CD4-positive, alpha-beta T cell treated with Interleukin-6 at 100 ng/mL for 8 hours (primary cell): ENCODE measurements around the gene CCM2.

Experiments used
- DNase-seq: peaks from one replicate; pipeline ENCODE4 v3.0.0-alpha.2; 2020; ENCODE audit warnings: mixed read lengths, low spot score

CCM2 gene

GRCh38 chr7:45035371-45035770, 35.4 kb downstream of the CCM2 start:
- DNase-seq: no peak

DNA sequence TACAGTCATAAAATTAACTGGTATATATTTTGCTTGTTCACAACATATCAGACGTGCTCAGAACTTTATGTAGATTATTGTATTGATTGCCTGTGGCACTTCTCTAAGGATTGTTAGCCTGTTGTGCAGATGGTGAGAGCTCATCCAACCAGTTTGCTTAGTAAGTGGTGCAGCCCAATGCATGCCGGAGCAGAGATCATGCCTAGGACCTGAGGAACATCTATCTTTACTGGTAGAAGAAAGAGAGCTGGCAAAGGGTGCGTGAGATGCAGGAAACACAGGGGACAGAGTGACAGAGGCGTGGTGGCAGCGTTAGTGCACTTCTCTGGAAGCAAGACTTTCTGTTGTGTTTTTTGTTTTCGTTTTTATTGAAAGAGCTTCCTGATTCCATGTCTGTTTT, 35.9 kb downstream of the CCM2 start:
- DNase-seq: no peak

DNA sequence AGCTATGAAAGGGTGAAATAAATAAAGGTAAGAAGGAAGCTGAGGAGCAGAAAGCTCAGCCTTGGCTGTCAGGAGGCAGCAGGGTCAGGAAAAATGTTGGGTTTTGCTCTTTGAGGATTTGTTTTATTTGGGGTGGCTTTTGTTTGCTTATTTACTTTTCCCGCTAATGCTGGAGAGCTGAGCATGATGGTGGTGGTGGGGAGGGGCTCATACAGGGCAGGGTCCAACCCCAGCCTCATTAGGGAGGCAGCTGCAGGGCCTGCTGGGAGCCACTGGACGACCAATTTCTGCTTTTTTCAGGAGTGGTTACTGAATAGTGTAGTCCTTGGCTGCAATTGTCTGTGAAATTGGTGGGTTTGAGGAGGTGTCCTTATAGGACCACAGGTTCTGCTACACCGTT, 36.3 kb downstream of the CCM2 start:
- no peak for DNase-seq

- no peak for DNase-seq
Measured at GRCh38 chr7:45036796-45037195, 36.8 kb downstream of the CCM2 start.

GRCh38 chr7:45037876-45038275, 37.9 kb downstream of the CCM2 start:
- DNase-seq: no peak

GRCh38 chr7:45039106-45039505, 39.1 kb downstream of the CCM2 start:
- no peak for DNase-seq

DNA sequence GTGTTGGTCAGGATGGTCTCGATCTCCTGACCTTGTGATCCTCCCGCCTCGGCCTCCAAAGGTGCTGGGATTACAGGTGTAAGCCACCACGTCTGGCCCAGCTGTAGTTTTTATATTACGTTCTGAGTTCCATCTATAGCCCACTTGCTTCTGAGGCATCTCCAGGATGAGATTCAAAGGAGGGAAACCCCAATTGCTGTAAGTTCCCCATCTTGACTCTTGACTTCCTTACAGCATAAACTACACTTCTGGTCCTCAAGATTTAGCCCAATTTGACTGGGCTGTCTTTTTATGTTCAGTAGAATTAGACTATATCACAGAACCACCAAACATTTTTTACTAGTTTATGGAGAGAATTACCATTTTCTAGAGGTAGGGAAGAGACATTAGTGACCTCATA, 44.3 kb downstream of the CCM2 start:
- DNase-seq: no peak

- peak; percentile 27 for DNase-seq
Measured at GRCh38 chr7:45048748-45049147, 48.7 kb downstream of the CCM2 start.

- no peak for DNase-seq
Measured at GRCh38 chr7:45050198-45050597, 50.2 kb downstream of the CCM2 start.

GRCh38 chr7:45052011-45052410, 52.0 kb downstream of the CCM2 start:
- DNase-seq: no peak

- DNase-seq: no peak
Measured at GRCh38 chr7:45053401-45053800, 53.4 kb downstream of the CCM2 start.

DNA sequence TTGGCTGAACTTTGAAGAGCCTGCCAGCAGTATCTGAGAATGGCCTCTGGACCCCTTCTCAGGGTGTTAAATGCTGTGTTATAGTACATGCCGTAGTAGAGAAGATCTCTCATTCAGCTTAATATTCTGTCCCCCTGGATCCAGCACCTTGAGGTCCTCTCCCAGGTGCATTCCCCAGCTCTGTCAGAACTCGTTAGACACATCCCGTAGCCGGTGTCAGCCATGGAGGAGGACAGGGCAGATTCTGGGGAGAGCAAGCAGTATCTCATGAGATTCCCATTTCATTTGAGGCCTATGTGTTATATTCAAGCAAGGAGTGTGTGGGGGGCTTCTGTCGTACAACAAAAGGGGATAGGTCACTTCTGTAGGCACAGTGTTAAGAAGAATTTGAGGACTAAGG, 53.9 kb downstream of the CCM2 start:
- no peak for DNase-seq

GRCh38 chr7:45054442-45054841, 54.4 kb downstream of the CCM2 start:
- DNase-seq: no peak

DNA sequence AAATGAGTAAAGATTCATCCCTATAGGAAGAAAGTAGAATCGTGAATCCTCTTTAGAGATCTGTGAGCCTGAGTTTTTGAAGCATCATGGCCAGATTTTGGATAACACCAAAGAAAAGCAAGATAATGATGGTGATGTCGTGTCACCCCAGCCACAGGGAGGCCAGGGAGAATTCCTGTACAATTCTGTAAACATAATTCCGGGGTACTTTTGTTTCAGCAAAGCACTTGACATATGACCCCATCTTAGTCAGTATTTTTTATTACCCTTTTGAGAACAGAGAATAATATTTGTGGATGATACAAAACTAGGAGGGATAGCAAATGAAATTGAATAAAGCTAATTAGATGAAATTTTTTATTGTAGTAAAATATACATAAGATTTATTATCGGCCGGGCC, 55.0 kb downstream of the CCM2 start:
- no peak for DNase-seq

DNA sequence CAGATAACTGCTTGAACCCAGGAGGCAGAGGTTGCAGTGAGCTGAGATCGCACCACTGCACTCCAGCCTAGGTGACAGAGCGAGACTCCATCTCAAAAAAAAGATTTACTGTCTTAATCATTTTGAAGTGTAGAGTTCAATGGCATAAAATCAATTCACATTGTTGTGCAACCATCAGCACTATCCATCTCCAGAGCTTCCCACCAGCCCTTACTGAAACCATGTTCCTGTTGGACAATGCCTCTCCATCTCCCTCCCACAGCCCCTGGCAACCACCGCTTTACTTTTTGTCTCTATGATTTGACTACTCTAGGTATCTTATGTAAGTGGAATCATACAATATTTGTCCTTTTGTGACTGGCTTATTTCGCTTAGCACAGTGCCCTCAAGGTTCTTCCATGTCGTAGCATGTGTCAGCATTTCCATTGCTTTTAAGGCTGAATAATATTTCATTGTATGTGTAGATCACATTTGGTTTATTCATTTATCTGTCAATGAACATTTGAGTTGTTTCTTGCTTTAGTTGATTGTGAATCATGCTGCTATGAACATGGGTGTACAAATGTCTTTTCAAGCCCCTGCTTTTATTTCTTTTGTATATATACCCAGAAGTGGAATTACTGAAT, 55.7 kb downstream of the CCM2 start:
- DNase-seq: no peak

GRCh38 chr7:45057878-45058277, 57.9 kb downstream of the CCM2 start:
- no peak for DNase-seq

DNA sequence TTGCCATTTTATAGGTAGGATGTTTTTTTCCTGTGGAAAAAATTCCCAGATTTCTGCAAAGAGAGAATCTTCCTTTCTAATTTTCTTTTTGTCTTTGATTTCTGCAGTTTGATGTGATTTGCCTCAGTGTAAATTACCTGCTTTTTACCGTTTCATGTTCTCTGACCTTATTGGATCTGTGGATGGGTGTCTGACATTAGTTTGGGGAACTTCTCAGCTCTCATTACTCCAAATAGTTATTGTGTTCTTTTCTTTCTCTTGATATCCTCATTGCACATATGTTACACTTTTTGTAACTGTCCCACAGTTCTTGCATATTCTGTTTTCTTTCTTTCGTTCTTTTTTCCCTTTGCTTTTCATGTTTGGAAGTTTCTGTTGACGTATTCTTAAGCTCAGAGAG, 60.3 kb downstream of the CCM2 start:
- DNase-seq: no peak

DNA sequence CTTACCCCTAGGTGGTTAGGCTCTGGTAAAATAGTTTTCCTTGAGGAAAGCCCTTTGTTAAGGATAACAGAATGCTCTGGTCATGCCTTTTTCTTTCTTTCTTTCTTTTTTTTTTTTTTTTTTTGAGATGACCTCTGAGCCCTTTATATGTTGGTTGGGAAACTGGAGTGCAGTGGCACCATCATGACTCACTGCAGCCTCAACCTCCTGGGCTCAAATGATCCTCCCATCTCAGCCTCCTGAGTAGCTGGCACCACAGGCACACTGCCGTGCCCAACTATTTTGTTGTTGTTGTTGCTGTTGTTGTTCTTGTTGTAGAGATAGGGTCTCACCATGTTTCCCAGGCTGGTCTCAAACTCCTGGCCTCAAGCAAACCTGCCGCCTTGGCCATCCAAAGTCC, 61.4 kb downstream of the CCM2 start:
- DNase-seq: no peak

- no peak for DNase-seq
Measured at GRCh38 chr7:45061806-45062425, 61.9 kb downstream of the CCM2 start.

- DNase-seq: no peak
Measured at GRCh38 chr7:45064047-45064725, 64.2 kb downstream of the CCM2 start.

GRCh38 chr7:45065031-45065995, 65.3 kb downstream of the CCM2 start:
- DNase-seq: no peak

DNA sequence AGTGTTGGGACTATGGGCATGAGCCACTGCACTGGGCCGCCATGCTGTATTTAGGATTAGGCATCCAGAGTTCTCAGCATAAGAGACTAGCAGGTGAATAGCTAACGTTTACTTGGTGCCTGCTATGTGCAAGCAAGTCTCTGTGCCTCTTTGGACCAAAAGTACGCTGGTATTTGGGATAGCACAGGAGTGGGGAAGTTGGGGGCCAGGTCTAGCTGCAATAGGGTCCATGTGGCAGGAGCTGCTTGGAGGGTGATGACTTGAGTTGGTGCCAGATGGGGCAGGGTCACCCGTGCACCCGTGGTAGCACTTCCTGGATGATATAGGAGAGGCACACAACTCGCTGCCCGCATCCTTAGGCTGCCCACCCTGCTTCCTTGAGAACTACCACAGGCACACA, 66.4 kb downstream of the CCM2 start:
- no peak for DNase-seq

DNA sequence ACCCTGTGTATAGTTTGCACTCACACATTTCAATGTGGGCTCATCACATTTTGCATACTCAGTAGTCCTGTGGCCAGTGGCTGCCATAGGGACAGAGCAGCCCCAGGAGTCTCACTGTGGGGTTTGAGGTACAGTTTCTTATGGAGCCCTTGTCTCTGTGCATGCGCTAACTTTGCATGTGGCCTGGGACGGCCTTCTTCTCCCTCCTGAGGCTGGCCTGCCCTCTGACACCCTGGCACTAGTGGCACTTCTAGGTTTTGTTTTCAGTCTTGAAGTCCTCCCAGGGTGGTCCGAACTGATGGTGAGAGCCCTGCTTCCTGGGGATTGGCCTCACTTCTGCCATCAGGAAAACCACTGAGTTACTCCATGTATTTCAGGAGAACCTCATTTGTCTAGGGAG, 67.6 kb downstream of the CCM2 start:
- DNase-seq: no peak
